Neural cell (in vitro differentiated cells): ENCODE results near the gene IGFL4. TPM values are rescaled to one million over a fixed set of nuclear protein-coding genes. Genes with fewer than 3 reads are reported as not detected.

Experiments used
- H2AFZ ChIP-seq: fragments of 200-600, 300-800 bp; sonication (generic), shearing (Covaris generic); 2 replicates; pipeline ENCODE4 v1.6.0; 2014; ENCODE audit warnings: low read depth, mild to moderate bottlenecking, antibody characterized with exemption, low read length, moderate library complexity
- H3F3A ChIP-seq: fragments of 200-600 bp; shearing (Covaris generic); 2 replicates; pipeline ENCODE4 v1.6.1; 2016; ENCODE audit warnings: mild to moderate bottlenecking, moderate library complexity, mixed read lengths, antibody characterized with exemption, low read length; ENCODE audit not compliant: insufficient read depth, poor library complexity, severe bottlenecking
- H3K27ac ChIP-seq: fragments of 200-600, 300-800 bp; sonication (generic), shearing (Covaris generic); 2 replicates; pipeline ENCODE4 v1.5.1; 2014; ENCODE audit warnings: mild to moderate bottlenecking, low read length, moderate library complexity
- H3K27me3 ChIP-seq: fragments of 300-800, 200-600 bp; sonication (generic), shearing (Covaris generic); 2 replicates; pipeline ENCODE4 v1.6.0; 2014; ENCODE audit warnings: mild to moderate bottlenecking, low read depth, low read length, moderate library complexity; ENCODE audit not compliant: insufficient read depth
- H3K36me3 ChIP-seq: fragments of 300-800, 200-600 bp; sonication (generic), shearing (Covaris generic); 2 replicates; pipeline ENCODE4 v1.5.1; 2014; ENCODE audit warnings: mild to moderate bottlenecking, antibody characterized with exemption, low read length, moderate library complexity; ENCODE audit not compliant: insufficient read depth
- H3K4me2 ChIP-seq: fragments of 300-800, 200-600 bp; sonication (generic), shearing (Covaris generic); 2 replicates; pipeline ENCODE4 v1.6.0; 2014; ENCODE audit warnings: mild to moderate bottlenecking, low read length
- H3K4me3 ChIP-seq: fragments of 300-800, 200-600 bp; sonication (generic), shearing (Covaris generic); 2 replicates; pipeline ENCODE4 v1.5.1; 2014; ENCODE audit warnings: mild to moderate bottlenecking, low read length, moderate library complexity
- H3K79me2 ChIP-seq: fragments of 200-600 bp; shearing (Covaris generic); replicated peaks from 2 replicates; pipeline ENCODE4 v1.6.0; 2014; ENCODE audit warnings: mild to moderate bottlenecking, low read length, moderate library complexity; ENCODE audit not compliant: insufficient read depth
- H3K9ac ChIP-seq: fragments of 300-800, 200-600 bp; sonication (generic), shearing (Covaris generic); 2 replicates; pipeline ENCODE4 v1.6.1; 2016; ENCODE audit warnings: mild to moderate bottlenecking, low read length, mixed read lengths
- H3K9me2 ChIP-seq: fragments of 200-600 bp; shearing (Covaris generic); 2 replicates; pipeline ENCODE4 v1.6.1; 2016; ENCODE audit warnings: mild to moderate bottlenecking, low read length, mixed read lengths; ENCODE audit not compliant: insufficient read depth
- H3K9me3 ChIP-seq: fragments of 200-600, 300-800 bp; sonication (generic), shearing (Covaris generic); 2 replicates; pipeline ENCODE4 v1.6.1; 2016; ENCODE audit warnings: mild to moderate bottlenecking, mixed run types, low read length, moderate library complexity, mixed read lengths
- H4K20me1 ChIP-seq: fragments of 200-600 bp; shearing (Covaris generic); 2 replicates; pipeline ENCODE4 v1.6.1; 2016; ENCODE audit warnings: mild to moderate bottlenecking, mixed run types; ENCODE audit not compliant: insufficient read depth
- EP300 ChIP-seq: fragments of 450-650 bp; conservative IDR thresholded peaks from 2 replicates; pipeline ENCODE4 v1.6.1; 2014; ENCODE audit warnings: antibody characterized with exemption, mild to moderate bottlenecking, moderate library complexity; ENCODE audit not compliant: poor library complexity, severe bottlenecking
- EZH2 ChIP-seq: fragments of 200-600, 300-800 bp; shearing (Covaris generic), sonication (generic); IDR thresholded peaks from 2 replicates; pipeline ENCODE4 v1.6.1; 2014; ENCODE audit warnings: antibody characterized with exemption, low read length, borderline replicate concordance, mild to moderate bottlenecking; ENCODE audit not compliant: insufficient read depth, poor library complexity, severe bottlenecking
- MXI1 ChIP-seq: fragments of 450-650 bp; conservative IDR thresholded peaks from 2 replicates; pipeline ENCODE4 v1.6.1; 2014; ENCODE audit warnings: antibody characterized with exemption, mild to moderate bottlenecking; ENCODE audit not compliant: poor library complexity, severe bottlenecking
- POLR2AphosphoS5 ChIP-seq: IDR thresholded peaks from 2 replicates; pipeline ENCODE4 v1.6.1; 2012
- RAD21 ChIP-seq: fragments of 450-650 bp; conservative IDR thresholded peaks from 2 replicates; pipeline ENCODE4 v1.6.1; 2014; ENCODE audit warnings: antibody characterized with exemption, mild to moderate bottlenecking, moderate library complexity
- SMC3 ChIP-seq: fragments of 450-650 bp; conservative IDR thresholded peaks from 2 replicates; pipeline ENCODE4 v1.6.1; 2014; ENCODE audit warnings: antibody characterized with exemption, mild to moderate bottlenecking, moderate library complexity; ENCODE audit not compliant: poor library complexity
- TAF1 ChIP-seq: IDR thresholded peaks from 2 replicates; pipeline ENCODE4 v1.6.1; 2012; ENCODE audit warnings: low read depth
- polyA plus RNA-seq: library from polyadenylated mRNA; depleted of rRNA; stranded (reverse); fragments of >200 nt; gene quantifications from 2 replicates; pipeline ENCODE4 v1.2.3, GENCODE V29; 2014
- TF ChIP-seq, protein P1 (sequence below): fragments of 450-650 bp; IDR thresholded peaks from 2 replicates; pipeline ENCODE4 v1.5.1; 2014; ENCODE audit warnings: antibody characterized with exemption, mild to moderate bottlenecking, moderate library complexity; ENCODE audit not compliant: poor library complexity, severe bottlenecking
- TF ChIP-seq, protein P2 (sequence below): IDR thresholded peaks from 2 replicates; pipeline ENCODE4 v1.6.1; 2012; ENCODE audit warnings: borderline replicate concordance

Gene IGFL4
- polyA plus RNA-seq, 1 donor from 2014 or later = 5.2 TPM

DNA sequence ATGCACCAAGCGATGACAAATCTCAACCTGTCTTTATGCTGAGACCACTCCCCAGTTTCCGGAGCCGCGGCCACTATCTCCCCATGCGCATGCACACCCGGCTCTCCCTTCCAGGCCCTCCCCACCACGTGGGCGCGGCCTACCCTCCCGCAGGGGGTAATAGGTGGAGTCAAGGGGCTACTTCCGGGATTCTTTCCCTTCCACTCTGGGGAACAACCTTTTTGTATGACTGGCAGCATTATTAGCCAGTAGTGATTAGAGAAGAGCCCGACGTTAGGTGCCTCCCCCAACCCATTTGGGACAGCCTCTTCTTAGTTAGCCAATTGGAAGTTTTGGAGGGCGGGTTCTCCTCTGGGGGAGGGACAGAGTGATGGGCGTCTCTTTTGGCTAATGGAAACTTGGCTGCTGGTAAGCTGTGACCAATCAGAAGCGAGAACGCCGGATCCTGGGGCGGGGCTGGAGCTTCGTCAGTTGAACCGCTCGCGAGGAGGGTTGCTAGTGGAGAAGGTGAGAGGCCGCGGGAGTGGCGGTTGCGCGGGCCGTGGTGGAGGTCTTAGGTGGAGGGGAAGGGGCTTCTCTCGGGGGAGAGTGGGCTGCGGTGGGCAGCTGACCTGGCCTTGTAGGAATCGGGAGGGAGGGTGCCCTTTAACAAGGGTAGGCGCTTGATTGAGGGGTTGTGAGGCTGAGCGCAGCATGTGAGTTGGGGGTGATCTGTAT lies 45.6 kb downstream of the IGFL4 start, which contains the start of gene CCDC61:
Gene CCDC61, plus strand, starts transcription at position 470 of the 717 bp plus-strand sequence. CDS start 7,552 bp downstream, outside the sequence.
- TF ChIP-seq TAF1 = no peak
- no peak for TF ChIP-seq EZH2
- TF ChIP-seq MXI1 = peak; percentile 92
- peak; percentile 58 for TF ChIP-seq RAD21
- no peak for TF ChIP-seq EP300
- peak; percentile 61 for TF ChIP-seq SMC3
- TF ChIP-seq, protein P1, sequence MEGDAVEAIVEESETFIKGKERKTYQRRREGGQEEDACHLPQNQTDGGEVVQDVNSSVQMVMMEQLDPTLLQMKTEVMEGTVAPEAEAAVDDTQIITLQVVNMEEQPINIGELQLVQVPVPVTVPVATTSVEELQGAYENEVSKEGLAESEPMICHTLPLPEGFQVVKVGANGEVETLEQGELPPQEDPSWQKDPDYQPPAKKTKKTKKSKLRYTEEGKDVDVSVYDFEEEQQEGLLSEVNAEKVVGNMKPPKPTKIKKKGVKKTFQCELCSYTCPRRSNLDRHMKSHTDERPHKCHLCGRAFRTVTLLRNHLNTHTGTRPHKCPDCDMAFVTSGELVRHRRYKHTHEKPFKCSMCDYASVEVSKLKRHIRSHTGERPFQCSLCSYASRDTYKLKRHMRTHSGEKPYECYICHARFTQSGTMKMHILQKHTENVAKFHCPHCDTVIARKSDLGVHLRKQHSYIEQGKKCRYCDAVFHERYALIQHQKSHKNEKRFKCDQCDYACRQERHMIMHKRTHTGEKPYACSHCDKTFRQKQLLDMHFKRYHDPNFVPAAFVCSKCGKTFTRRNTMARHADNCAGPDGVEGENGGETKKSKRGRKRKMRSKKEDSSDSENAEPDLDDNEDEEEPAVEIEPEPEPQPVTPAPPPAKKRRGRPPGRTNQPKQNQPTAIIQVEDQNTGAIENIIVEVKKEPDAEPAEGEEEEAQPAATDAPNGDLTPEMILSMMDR = peak; percentile 21
- TF ChIP-seq, protein P2, sequence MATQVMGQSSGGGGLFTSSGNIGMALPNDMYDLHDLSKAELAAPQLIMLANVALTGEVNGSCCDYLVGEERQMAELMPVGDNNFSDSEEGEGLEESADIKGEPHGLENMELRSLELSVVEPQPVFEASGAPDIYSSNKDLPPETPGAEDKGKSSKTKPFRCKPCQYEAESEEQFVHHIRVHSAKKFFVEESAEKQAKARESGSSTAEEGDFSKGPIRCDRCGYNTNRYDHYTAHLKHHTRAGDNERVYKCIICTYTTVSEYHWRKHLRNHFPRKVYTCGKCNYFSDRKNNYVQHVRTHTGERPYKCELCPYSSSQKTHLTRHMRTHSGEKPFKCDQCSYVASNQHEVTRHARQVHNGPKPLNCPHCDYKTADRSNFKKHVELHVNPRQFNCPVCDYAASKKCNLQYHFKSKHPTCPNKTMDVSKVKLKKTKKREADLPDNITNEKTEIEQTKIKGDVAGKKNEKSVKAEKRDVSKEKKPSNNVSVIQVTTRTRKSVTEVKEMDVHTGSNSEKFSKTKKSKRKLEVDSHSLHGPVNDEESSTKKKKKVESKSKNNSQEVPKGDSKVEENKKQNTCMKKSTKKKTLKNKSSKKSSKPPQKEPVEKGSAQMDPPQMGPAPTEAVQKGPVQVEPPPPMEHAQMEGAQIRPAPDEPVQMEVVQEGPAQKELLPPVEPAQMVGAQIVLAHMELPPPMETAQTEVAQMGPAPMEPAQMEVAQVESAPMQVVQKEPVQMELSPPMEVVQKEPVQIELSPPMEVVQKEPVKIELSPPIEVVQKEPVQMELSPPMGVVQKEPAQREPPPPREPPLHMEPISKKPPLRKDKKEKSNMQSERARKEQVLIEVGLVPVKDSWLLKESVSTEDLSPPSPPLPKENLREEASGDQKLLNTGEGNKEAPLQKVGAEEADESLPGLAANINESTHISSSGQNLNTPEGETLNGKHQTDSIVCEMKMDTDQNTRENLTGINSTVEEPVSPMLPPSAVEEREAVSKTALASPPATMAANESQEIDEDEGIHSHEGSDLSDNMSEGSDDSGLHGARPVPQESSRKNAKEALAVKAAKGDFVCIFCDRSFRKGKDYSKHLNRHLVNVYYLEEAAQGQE = no peak
- TF ChIP-seq POLR2AphosphoS5 = peak; percentile 89
- H3K79me2 ChIP-seq = no peaks in the 10 kb centered on the region
- H3K27ac ChIP-seq = peak within 1 kb of the TSS; percentile 76
- H3F3A ChIP-seq = no peaks in the 10 kb centered on the region
- H3K4me3 ChIP-seq = peak within 1 kb of the TSS; percentile 71
- no peaks in the 10 kb centered on the region for H3K9me2 ChIP-seq
- H3K9me3 ChIP-seq = no peaks in the 10 kb centered on the region
- H4K20me1 ChIP-seq = no peaks in the 10 kb centered on the region
- H3K4me2 ChIP-seq = peak within 1 kb of the TSS; percentile 85
- peak within 1 kb of the TSS; percentile 67 for H3K9ac ChIP-seq
- H2AFZ ChIP-seq = peak within 1 kb of the TSS; percentile 58
- H3K27me3 ChIP-seq = no peaks in the 10 kb centered on the region
- no peaks in the 10 kb centered on the region for H3K36me3 ChIP-seq

DNA sequence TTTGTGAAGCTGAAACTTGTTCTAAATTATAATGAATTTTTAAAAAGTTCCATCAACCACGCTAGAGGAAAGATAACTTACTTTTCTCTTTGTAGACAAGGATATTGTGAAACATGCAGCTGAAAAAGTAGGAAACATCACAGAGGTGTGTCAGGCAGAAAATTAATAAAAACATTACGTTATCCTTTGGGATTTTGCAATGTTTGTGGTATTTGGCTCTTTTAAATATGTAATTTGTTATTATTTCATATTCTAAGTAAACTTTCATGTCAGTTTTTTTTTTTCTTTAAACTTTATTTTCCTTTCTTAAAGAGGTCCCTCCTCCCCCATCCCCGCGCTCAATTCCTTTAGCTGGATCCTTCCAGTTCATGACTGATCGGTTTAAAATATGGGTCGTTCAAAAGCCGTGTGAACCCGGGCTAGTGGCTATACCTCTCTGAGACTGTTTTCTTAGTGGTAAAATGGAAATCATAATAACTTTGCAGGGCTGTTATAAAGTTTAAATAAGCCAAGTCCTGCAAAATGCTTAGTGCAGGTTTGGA lies 46.3 kb downstream of the IGFL4 start:
- peak overlapping the region; percentile 51 for H3K9ac ChIP-seq
- TF ChIP-seq POLR2AphosphoS5 (no peak), RAD21 (peak; percentile 8)

More for the DNA sequence above, 46.3 kb downstream of the IGFL4 start:
- Histone ChIP-seq H2AFZ (peak overlapping the region; percentile 17), H4K20me1 (no peaks in the 10 kb centered on the region), H3K9me2 (no peaks in the 10 kb centered on the region), H3K27ac (peak overlapping the region; percentile 54), H3K36me3 (no peaks in the 10 kb centered on the region), H3K79me2 (no peaks in the 10 kb centered on the region), H3K4me2 (peak overlapping the region; percentile 46), H3K4me3 (peak overlapping the region; percentile 71), H3K27me3 (no peaks in the 10 kb centered on the region), H3F3A (no peaks in the 10 kb centered on the region), H3K9me3 (no peaks in the 10 kb centered on the region)
